Ectodermal cell (in vitro differentiated cells): ENCODE data around the gene INTS7.

Source experiments
- H3K27ac ChIP-seq: 2 replicates; pipeline ENCODE4 v1.7.0; 2013; ENCODE audit warnings: mild to moderate bottlenecking, low read depth, low read length; ENCODE audit not compliant: insufficient read depth, poor library complexity, severe bottlenecking
- H3K27me3 ChIP-seq: 2 replicates; pipeline ENCODE4 v1.7.0; 2013; ENCODE audit warnings: mild to moderate bottlenecking, low read length; ENCODE audit not compliant: insufficient read depth, control insufficient read depth, poor library complexity, severe bottlenecking
- H3K36me3 ChIP-seq: one replicate; pipeline ENCODE4 v1.7.0; 2013; ENCODE audit warnings: low read length; ENCODE audit not compliant: control insufficient read depth, insufficient read depth
- H3K4me1 ChIP-seq: one replicate; pipeline ENCODE4 v1.7.0; 2013; ENCODE audit warnings: low read length; ENCODE audit not compliant: control insufficient read depth, insufficient read depth
- H3K4me3 ChIP-seq: 2 replicates; pipeline ENCODE4 v1.7.0; 2013; ENCODE audit warnings: low read depth, low read length, control low read depth; ENCODE audit not compliant: insufficient read depth
- H3K9me3 ChIP-seq: 2 replicates; pipeline ENCODE4 v1.7.0; 2013; ENCODE audit warnings: mild to moderate bottlenecking, low read length, moderate library complexity; ENCODE audit not compliant: control insufficient read depth
- WGBS, 2 experiments: methylation state at CpG; one replicate each; pipeline ENCODE4 v1.1.7; 2013; ENCODE audit warnings: missing lambda C conversion rate in 2 of 2; 5-methylcytosine and 5-hydroxymethylcytosine counted together

INTS7 gene

GRCh38 chr1:212067787-212068186 lies 32.4 kb upstream of the INTS7 start:
- Histone ChIP-seq H3K27ac (no peak overlapping the region), H3K9me3 (no peaks in the 10 kb centered on the region), H3K4me3 (no peak overlapping the region), H3K27me3 (no peaks in the 10 kb centered on the region), H3K36me3 (peaks cover 36% of the 10 kb centered on the region), H3K4me1 (no peaks in the 10 kb centered on the region)
- 88 to 93% methylated on average over 2 to 3 of the region's 3 CpGs for WGBS, 2 experiments

- Histone ChIP-seq H3K4me3 (no peak overlapping the region), H3K27ac (no peak overlapping the region), H3K36me3 (peaks cover 22% of the 10 kb centered on the region), H3K9me3 (no peaks in the 10 kb centered on the region), H3K27me3 (no peaks in the 10 kb centered on the region), H3K4me1 (no peaks in the 10 kb centered on the region)
- 87 to 94% methylated on average over 4 of the region's 5 CpGs for WGBS, 2 experiments
These were observed 27.6 kb upstream of the INTS7 start for GRCh38 chr1:212062832-212063438.

GRCh38 chr1:212060632-212061472 lies 25.5 kb upstream of the INTS7 start:
- 82 to 91% methylated on average over 4 to 6 of the region's 6 CpGs for WGBS, 2 experiments
- peaks cover 34% of the 10 kb centered on the region for H3K36me3 ChIP-seq
- no peaks in the 10 kb centered on the region for H3K27me3 ChIP-seq
- H3K4me1 ChIP-seq = no peaks in the 10 kb centered on the region
- no peak overlapping the region for H3K27ac ChIP-seq
- peaks cover 2% of the 10 kb centered on the region for H3K9me3 ChIP-seq
- H3K4me3 ChIP-seq = no peak overlapping the region

GRCh38 chr1:212055333-212055732 lies 20.0 kb upstream of the INTS7 start:
- WGBS, 2 experiments = 94 to 98% methylated on average over 2 of the region's 2 CpGs
- Histone ChIP-seq H3K27me3 (no peaks in the 10 kb centered on the region), H3K27ac (no peak overlapping the region), H3K36me3 (peaks cover 55% of the 10 kb centered on the region), H3K4me3 (no peak overlapping the region), H3K9me3 (peaks cover 3% of the 10 kb centered on the region), H3K4me1 (no peaks in the 10 kb centered on the region)

- H3K36me3 ChIP-seq = peaks cover 58% of the 10 kb centered on the region
- no peak overlapping the region for H3K4me3 ChIP-seq
- H3K9me3 ChIP-seq = peaks cover 3% of the 10 kb centered on the region
- no peaks in the 10 kb centered on the region for H3K27me3 ChIP-seq
- 96 to 100% methylated on average over 1 of the region's 1 CpG for WGBS, 2 experiments
- H3K27ac ChIP-seq = no peak overlapping the region
- H3K4me1 ChIP-seq = no peaks in the 10 kb centered on the region
These were observed 18.6 kb upstream of the INTS7 start for GRCh38 chr1:212053993-212054392.

GRCh38 chr1:212045981-212046380 lies 10.6 kb upstream of the INTS7 start:
- H3K27me3 ChIP-seq = no peaks in the 10 kb centered on the region
- 90 to 95% methylated on average over 2 of the region's 2 CpGs for WGBS, 2 experiments
- no peak overlapping the region for H3K4me3 ChIP-seq
- H3K9me3 ChIP-seq = no peaks in the 10 kb centered on the region
- no peaks in the 10 kb centered on the region for H3K4me1 ChIP-seq
- H3K27ac ChIP-seq = no peak overlapping the region
- H3K36me3 ChIP-seq = peaks cover 17% of the 10 kb centered on the region

GRCh38 chr1:212044851-212045250 lies 9.5 kb upstream of the INTS7 start:
- Histone ChIP-seq H3K36me3 (peaks cover 15% of the 10 kb centered on the region), H3K9me3 (no peaks in the 10 kb centered on the region), H3K4me3 (no peak overlapping the region)

GRCh38 chr1:212042436-212042835 lies 7.1 kb upstream of the INTS7 start:
- H3K4me1 ChIP-seq = peaks cover 2% of the 10 kb centered on the region
- H3K4me3 ChIP-seq = no peak overlapping the region
- H3K27me3 ChIP-seq = no peaks in the 10 kb centered on the region
- no peak overlapping the region for H3K27ac ChIP-seq
- no peaks in the 10 kb centered on the region for H3K9me3 ChIP-seq
- peaks cover 4% of the 10 kb centered on the region for H3K36me3 ChIP-seq

More at GRCh38 chr1:212044851-212045250, 9.5 kb upstream of the INTS7 start:
- WGBS, 2 experiments = 83 to 94% methylated on average over 1 of the region's 1 CpG
- Histone ChIP-seq H3K27ac (no peak overlapping the region), H3K27me3 (no peaks in the 10 kb centered on the region), H3K4me1 (no peaks in the 10 kb centered on the region)

- peaks cover 7% of the 10 kb centered on the region for H3K4me1 ChIP-seq
- H3K27me3 ChIP-seq = no peaks in the 10 kb centered on the region
- H3K9me3 ChIP-seq = no peaks in the 10 kb centered on the region
- no peak overlapping the region for H3K27ac ChIP-seq
- H3K36me3 ChIP-seq = no peaks in the 10 kb centered on the region
- no peak overlapping the region for H3K4me3 ChIP-seq
- WGBS, 2 experiments = 94% methylated on average over 5 of the region's 5 CpGs
These were observed 5.5 kb upstream of the INTS7 start for GRCh38 chr1:212040629-212041412.

GRCh38 chr1:212039622-212040021 lies 4.3 kb upstream of the INTS7 start:
- no peak overlapping the region for H3K27ac ChIP-seq
- H3K4me1 ChIP-seq = peaks cover 7% of the 10 kb centered on the region
- no peaks in the 10 kb centered on the region for H3K9me3 ChIP-seq
- H3K36me3 ChIP-seq = no peaks in the 10 kb centered on the region
- no peak overlapping the region for H3K4me3 ChIP-seq
- H3K27me3 ChIP-seq = no peaks in the 10 kb centered on the region
- 100% methylated on average over 1 of the region's 2 CpGs; no CpG with 5 or more reads in 1 of the 2 experiments for WGBS, 2 experiments
